Gastrocnemius medialis (tissue), 4 donors: Measurements from ENCODE around the gene HOXD9. TPM values are rescaled to one million over a fixed set of nuclear protein-coding genes. Genes with fewer than 3 reads are reported as not detected.

Experiments used
- ATAC-seq, 2 donors: fragments of 150-250 bp; one replicate each; pipeline ENCODE4 v1.9.1; 2016
- DNase-seq, 2 donors: peaks; one replicate each; pipeline ENCODE4 v3.0.0-alpha.2; 2019
- H3K27ac ChIP-seq, 4 donors: fragments of 200-600 bp; sonication (generic); 1 replicate in 1 of 4; 2 replicates in 3 of 4; pipeline ENCODE4 v1.5.1; 2016 to 2018; ENCODE audit warnings: mild to moderate bottlenecking in 2 of 4, moderate library complexity in 1 of 4
- H3K27me3 ChIP-seq, 3 donors: fragments of 200-600 bp; sonication (generic) in 2 of 3; 1 replicate in 1 of 3; 2 replicates in 2 of 3; pipeline versions ENCODE4 v1.5.1 to v1.6.0; 2016 to 2019; ENCODE audit warnings: mild to moderate bottlenecking in 1 of 3, moderate library complexity in 1 of 3
- H3K36me3 ChIP-seq, 2 donors: fragments of 200-600 bp; sonication (generic) in 1 of 2; one replicate each; pipeline ENCODE4 v1.5.1; 2017 to 2018
- H3K4me1 ChIP-seq, 2 donors: fragments of 200-600 bp; sonication (generic) in 1 of 2; one replicate each; pipeline ENCODE4 v1.5.1; 2016 to 2017; ENCODE audit warnings: mild to moderate bottlenecking in 2 of 2
- H3K4me3 ChIP-seq, 4 donors: fragments of 200-600 bp; sonication (generic) in 3 of 4; 1 replicate in 1 of 4; 2 replicates in 3 of 4; pipeline ENCODE4 v1.5.1; 2016 to 2019; ENCODE audit warnings: mild to moderate bottlenecking in 2 of 4
- H3K9me3 ChIP-seq, 3 donors: fragments of 200-600 bp; sonication (generic) in 2 of 3; 1 replicate in 1 of 3; 2 replicates in 2 of 3; pipeline ENCODE4 v1.5.1; 2016 to 2019
- CTCF ChIP-seq, 5 experiments: fragments of 450-650 bp in 3 of 5; fragments of 200-600 bp in 2 of 5; sonication (generic) in 2 of 5; IDR thresholded peaks in 4 of 5; conservative IDR thresholded peaks in 1 of 5; 1 replicate in 4 of 5; 2 replicates in 1 of 5; pipeline ENCODE4 v1.5.1; 2016 to 2019; ENCODE audit warnings: antibody characterized with exemption in 5 of 5, mild to moderate bottlenecking in 3 of 5, moderate library complexity in 3 of 5
- POLR2A ChIP-seq, 2 donors: fragments of 450-650 bp; IDR thresholded peaks; one replicate each; pipeline ENCODE4 v1.6.1; 2017; ENCODE audit warnings: antibody characterized with exemption in 2 of 2, mild to moderate bottlenecking in 2 of 2, moderate library complexity in 2 of 2
- in situ Hi-C, 4 donors: fragments of 200-750 bp; cut with MboI; loops; one replicate each; pipeline versions ENCODE4 v1.15.0 to v1.8.0; 2017; ENCODE audit warnings: low sequenced_read_pairs in 4 of 4
- intact Hi-C: fragments of 100-400 bp; cut with DNase I; formaldehyde crosslinking; loops from one replicate; pipeline ENCODE4 v1.15.1; 2023; ENCODE audit warnings: low total_unique reads
- total RNA-seq, 4 donors: library from RNA; depleted of rRNA; stranded (reverse); fragments of >200 nt; gene quantifications; one replicate each; pipeline versions ENCODE4 v1.1.0 to v1.2.3, GENCODE V29; 2016

The HOXD9 gene
- total RNA-seq, 4 donors from 2014 or later: 0.33 to 1.8 (median 0.78) TPM

- H3K27ac ChIP-seq: no peak overlapping the region
- H3K4me1 ChIP-seq: no peaks in the 10 kb centered on the region
- in situ Hi-C loops: no loop called here
- no peak for ATAC-seq
- intact Hi-C loops: no loop called here
- no peaks in the 10 kb centered on the region for H3K36me3 ChIP-seq
- no peak for DNase-seq
- H3K4me3 ChIP-seq: no peak overlapping the region
- H3K9me3 ChIP-seq: no peaks in the 10 kb centered on the region
- H3K27me3 ChIP-seq: peaks cover 17 to 36% (median 33%) of the 10 kb centered on the region in 3 donors
- TF ChIP-seq CTCF (IDR thresholded peaks at IDR 0.05 in 4 of 5, conservative IDR thresholded peaks at IDR 0.05 in 1 of 5): no peak
- no peak for TF ChIP-seq POLR2A (IDR thresholded peaks at IDR 0.05)
These were observed 49.0 kb downstream of the HOXD9 start for GRCh38 chr2:176171351-176172006.

GRCh38 chr2:176172007-176172894 lies 49.7 kb downstream of the HOXD9 start:
- H3K9me3 ChIP-seq: no peaks in the 10 kb centered on the region
- peaks cover 19 to 39% (median 37%) of the 10 kb centered on the region in 3 donors for H3K27me3 ChIP-seq
- H3K36me3 ChIP-seq: no peaks in the 10 kb centered on the region
- in situ Hi-C loops: no loop called here
- no peak overlapping the region for H3K4me3 ChIP-seq
- H3K27ac ChIP-seq: no peak overlapping the region
- no peak for TF ChIP-seq POLR2A (IDR thresholded peaks at IDR 0.05)
- TF ChIP-seq CTCF (IDR thresholded peaks at IDR 0.05 in 4 of 5, conservative IDR thresholded peaks at IDR 0.05 in 1 of 5): no peak
- H3K4me1 ChIP-seq: no peaks in the 10 kb centered on the region
- intact Hi-C loops: no loop called here
- no peak for ATAC-seq
- no peak for DNase-seq

GRCh38 chr2:176172895-176173566 lies 50.5 kb downstream of the HOXD9 start:
- intact Hi-C loops (no loop called here), in situ Hi-C loops (no loop called here)
- Histone ChIP-seq H3K4me3 (no peak overlapping the region), H3K9me3 (no peaks in the 10 kb centered on the region), H3K36me3 (no peaks in the 10 kb centered on the region), H3K4me1 (peaks cover 0 to under 1% of the 10 kb centered on the region in 2 donors), H3K27me3 (peaks cover 27 to 45% (median 43%) of the 10 kb centered on the region in 3 donors), H3K27ac (no peak overlapping the region)
- ATAC-seq: no peak
- TF ChIP-seq POLR2A (IDR thresholded peaks at IDR 0.05) (no peak), CTCF (IDR thresholded peaks at IDR 0.05 in 4 of 5, conservative IDR thresholded peaks at IDR 0.05 in 1 of 5) (no peak)
- no peak for DNase-seq

- intact Hi-C loops: no loop called here
- no peak for ATAC-seq
- Histone ChIP-seq H3K4me3 (no peak overlapping the region), H3K4me1 (peaks cover 0 to 7% of the 10 kb centered on the region in 2 donors), H3K27ac (no peak overlapping the region), H3K9me3 (no peaks in the 10 kb centered on the region), H3K36me3 (no peaks in the 10 kb centered on the region), H3K27me3 (peaks cover 34 to 52% (median 46%) of the 10 kb centered on the region in 3 donors)
- TF ChIP-seq POLR2A (IDR thresholded peaks at IDR 0.05) (no peak), CTCF (IDR thresholded peaks at IDR 0.05 in 4 of 5, conservative IDR thresholded peaks at IDR 0.05 in 1 of 5) (no peak)
- DNase-seq: no peak
- in situ Hi-C loops: no loop called here
These were observed 51.3 kb downstream of the HOXD9 start for GRCh38 chr2:176173567-176174381.
